HL-60/S4 (cell line): ENCODE data around the gene TSHZ2.
"Not testable (repeated sequence)": the region's sequence is repeated elsewhere in the genome, so short reads cannot be mapped to it uniquely, and the experiment has no call there.

Experiments used
- in situ Hi-C: fragments of 300-500 bp; cut with MboI; formaldehyde crosslinking; loops from 2 replicates; pipeline ENCODE4 v1.14.3; 2022; ENCODE audit warnings: low sequenced_read_pairs

The TSHZ2 gene

DNA sequence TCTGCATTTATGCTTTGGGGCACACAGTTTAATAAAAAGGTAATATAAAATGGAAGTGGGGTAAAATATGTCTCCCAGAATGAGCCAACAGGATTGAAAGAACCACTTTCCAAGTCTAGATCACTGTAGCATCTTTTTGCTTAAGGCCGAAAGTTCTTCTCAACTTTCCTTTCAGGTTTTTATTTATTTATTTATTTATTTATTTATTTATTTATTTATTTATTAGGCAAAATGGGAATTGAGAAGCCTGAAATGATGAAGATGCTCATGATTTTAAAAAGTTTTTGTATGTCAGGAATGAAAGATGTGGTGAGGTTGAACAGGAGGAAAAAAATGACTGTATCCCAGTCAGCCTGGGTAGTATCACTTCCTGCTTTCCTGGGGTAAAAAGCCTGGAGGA, 24.0 kb downstream of the TSHZ2 start:
- in situ Hi-C loops = no loop called here

DNA sequence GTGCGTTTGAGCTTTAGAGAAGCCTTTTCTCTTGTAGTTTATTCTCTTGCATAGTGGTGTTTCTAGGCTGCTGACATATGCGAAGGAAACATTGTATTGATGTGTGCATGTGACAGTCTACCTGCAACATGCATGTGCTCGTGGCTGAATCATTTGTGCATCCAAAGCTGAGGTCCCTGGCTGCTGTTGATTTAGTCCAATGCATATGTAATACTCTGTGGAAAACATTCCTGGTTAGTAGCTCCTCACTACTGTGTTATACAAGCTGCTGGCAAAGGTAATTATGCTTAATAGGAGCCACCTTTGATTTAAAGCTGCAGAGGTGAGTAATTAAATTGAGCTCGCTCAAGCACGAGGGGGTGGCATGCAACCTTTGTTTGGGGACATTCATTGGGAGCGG, 24.5 kb downstream of the TSHZ2 start:
- in situ Hi-C loops = no loop called here

DNA sequence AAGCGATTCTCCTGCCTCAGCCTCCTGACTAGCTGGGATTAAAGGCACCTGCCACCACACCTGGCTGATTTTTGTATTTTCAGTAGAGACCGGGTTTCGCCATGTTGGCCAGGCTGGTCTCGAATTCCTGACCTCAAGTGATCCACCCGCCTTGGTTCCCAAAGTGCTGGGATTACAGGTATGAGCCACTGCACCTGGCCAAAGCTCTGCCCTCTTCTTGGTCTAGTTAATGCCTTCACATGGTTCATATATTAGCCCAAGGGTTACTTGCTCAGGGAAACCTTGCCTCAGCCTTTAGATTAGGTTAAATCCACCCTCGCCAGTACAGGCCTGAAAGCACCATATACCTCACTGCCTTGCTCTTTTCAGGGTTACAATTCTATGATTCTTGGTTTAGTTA, 26.1 kb downstream of the TSHZ2 start:
- in situ Hi-C loops = no loop called here

DNA sequence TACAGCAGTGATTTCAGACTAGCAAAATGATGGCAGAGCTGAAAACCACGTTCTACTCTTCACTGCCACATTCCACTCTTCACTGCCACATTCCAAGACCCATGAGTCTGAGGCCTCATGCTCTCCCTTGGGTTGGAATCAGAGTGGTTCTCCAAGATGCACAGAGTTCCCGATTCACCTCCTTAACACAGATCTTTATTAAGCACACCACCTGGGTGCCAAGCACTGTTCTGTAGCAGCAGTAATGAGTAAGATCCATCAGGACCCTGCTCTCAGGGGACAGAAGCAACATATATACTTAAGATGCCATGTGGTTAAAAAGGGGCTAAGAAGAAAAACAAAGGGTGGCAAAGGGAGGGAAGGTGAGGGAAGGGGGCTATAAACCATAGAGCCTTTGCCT, 26.9 kb downstream of the TSHZ2 start:
- in situ Hi-C loops = no loop called here

DNA sequence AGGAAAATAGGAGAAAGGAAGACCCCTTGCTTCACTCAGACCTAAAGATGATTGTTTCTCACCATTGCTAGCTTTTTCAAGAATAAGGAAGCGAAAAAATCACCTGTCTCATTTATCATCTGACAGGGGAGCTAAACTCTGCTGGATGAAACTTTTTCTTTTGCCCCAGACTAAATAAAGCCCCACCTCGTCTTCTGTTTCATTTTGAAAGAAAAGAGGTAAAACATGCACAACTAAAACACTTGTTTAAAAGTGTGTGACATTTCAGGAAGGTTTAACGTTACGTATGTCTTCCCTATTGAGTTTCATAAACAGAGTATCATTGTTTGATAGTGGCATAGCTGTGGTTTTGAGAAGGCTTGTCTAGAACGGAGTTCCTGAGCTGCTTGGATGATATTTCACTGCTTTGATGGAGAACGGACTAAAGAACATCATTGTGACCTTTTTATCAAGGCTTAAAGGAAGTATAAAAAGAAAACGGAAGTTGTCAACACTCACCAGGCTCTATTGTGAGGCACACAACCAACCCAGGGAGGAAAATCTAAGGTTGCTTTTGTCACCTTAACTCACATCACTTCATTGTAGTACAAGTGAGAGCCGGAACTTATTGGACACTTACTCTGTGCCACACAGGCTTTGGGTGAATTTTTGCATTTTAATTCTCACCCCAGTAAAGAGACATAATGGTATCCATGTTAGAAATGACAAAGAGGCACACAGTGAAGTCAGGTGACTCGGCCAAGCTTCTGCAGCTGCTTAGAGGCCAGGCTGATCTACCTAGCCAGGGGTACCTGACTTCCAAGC, 29.5 kb downstream of the TSHZ2 start:
- in situ Hi-C loops = no loop called here

DNA sequence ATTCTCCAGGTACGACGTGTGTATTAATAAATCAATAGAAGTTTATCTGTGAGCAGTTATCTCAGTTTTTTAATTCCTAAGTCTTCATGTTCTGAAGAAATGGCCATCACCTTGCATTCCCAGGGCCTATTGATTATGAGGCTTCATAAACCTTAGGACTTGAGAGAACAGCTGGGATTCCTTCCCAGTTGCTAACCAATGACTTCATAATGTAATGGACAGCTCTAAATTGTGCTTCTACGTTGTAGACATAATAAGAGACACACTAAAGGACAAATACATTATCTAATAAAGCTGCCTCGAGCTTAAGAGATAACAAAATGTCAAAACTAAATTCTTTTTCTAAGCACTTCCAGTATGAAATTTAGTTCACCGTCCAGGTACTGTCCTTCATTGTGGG, 30.6 kb downstream of the TSHZ2 start:
- in situ Hi-C loops = no loop called here

DNA sequence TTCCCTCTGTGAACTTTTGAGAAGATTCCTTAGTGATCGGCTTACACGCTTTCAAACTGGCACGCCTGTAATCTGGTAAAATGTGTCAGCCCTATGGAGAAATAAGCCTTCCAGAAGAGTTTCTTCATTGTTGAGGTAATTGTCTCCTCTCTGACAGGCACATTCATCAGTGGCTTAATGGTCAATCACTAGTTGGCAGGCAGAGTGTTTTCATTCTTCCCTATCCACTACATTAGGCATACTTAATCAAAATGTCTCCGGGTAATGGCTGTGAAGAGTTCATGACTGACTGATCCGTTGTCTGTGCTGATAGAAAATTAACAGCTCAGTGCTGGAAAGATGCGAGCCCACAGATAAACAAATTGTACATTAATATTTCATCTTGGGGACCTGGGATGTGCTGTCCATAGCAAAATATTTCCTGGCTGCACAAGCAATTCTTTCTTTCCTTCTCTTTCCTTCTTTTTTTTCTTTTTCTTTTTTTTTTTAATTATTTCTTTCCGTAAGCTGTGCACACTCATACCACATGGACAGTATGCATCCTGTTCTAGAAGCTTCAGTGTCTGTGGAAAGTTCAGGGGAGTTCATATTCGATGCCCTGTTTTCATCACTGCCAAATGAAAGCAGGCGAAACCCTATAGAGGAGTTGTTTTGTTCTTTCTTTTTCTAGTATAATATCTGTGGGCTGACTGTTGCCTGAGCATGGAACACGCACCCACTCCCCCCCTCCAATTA, 31.4 kb downstream of the TSHZ2 start:
- in situ Hi-C loops = no loop called here

DNA sequence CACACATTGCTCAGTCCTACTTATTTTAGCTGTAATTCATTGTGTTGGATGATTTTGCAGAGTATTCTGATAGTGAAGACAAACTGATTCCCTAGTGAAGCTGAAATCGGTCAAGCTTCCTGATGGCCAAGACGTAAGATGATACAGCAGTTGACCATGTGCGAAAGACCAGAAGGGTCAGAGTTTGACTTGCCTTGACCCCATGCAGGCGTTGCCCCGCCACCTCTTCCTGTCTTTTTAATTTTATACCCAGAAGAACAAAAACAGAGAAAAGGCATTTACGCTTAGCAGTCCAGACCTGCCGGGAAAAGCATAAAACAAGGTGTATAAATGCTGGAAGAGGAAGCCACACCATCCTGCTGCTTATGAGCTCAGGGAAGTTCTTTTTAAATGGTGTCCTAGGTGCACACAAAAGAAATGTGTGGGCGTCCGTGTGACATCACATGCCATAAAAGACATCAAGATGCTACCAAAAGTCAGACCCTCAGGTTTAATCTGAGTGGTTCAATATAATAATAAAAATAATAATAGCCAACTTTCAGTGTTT, 32.2 kb downstream of the TSHZ2 start:
- in situ Hi-C loops = no loop called here

DNA sequence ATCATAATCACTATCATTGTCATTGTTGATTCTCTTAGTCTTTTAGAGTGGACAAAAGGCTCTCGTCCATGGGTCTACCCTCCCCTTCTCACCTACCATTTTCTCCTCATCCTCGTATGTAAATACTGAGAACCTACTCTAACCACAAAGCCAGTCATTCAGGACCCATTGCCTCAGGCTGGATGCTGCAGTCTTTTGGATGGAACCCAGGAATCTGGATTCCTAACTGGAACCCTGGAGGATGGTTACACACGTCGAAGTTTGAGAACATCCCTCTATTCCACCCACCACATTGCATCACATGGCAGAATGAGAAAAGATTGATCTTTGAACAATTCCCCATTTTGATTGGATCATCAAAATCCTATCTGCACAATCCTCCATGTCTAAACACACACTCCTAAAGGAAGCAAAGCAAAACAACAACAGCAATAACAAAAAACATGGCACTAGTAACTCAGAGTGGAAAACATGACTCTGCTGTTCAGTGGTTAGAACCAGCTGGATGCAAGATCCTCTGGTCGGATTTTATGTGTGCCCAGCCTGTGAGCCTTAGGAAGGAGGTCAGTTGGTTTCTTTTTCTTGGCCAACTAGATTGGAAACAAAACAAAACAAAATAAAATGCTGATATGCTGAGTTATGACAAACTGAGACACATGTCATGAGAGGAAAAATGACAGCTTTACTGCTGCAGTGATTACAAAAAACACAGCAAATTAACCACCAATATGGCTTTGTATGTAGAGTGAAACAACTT, 38.0 kb downstream of the TSHZ2 start:
- in situ Hi-C loops = no loop called here

DNA sequence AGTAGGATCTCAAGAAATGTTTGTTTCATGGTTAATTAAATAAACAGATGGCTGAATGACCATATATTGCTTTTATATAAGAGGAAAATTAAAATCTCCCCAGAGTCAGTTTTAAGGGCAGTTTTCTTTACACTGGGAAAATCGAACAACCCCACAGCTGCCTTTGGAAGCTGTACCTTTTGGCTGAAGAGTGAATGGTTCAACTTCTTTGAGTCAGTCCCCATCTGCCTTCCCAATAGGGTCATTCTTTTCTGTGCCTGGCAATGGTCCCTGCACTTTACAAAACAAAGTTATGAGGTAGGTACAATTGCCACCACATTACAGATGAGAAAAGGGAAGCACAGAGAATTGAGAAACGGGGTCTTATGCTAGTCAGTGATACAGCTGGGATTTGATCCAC, 39.5 kb downstream of the TSHZ2 start:
- in situ Hi-C loops = no loop called here

DNA sequence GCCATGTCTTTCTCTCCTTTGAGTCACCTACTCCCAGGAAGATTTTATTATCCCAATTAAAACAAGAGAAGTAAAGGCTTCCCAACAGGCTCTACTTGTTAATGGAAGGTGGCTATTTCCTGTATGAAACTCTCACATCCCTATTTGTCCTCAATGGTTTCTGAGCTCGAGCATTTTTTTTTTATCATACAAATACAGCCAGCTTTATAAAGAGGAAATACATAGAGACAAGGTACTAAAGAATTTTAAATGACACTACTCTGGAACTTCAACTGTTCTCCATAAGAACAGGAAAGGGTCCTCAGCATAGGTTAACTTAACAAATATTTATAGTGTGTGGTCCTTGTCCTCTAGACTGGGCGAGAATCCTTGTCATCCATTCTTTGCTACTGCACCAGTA, 41.0 kb downstream of the TSHZ2 start:
- in situ Hi-C loops = no loop called here

DNA sequence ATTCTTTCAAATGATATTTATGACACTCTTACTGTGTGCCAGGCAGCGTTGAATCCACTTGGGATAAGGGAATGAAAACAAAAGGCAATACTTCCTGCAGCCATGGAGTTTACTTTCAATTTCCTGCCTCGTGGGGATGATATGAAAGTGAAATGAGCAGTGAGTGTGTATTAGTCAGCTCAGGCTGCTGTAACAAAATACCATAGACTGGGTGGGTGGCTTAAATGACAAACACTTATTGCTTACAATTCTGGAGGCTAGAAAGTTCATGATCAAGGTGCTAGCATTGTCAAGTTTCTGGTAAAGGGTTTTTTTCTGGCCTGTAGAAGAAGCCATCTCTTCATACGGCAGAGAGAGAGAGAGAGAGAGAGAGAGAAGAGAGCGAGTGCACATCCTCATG, 41.7 kb downstream of the TSHZ2 start:
- in situ Hi-C loops = no loop called here

DNA sequence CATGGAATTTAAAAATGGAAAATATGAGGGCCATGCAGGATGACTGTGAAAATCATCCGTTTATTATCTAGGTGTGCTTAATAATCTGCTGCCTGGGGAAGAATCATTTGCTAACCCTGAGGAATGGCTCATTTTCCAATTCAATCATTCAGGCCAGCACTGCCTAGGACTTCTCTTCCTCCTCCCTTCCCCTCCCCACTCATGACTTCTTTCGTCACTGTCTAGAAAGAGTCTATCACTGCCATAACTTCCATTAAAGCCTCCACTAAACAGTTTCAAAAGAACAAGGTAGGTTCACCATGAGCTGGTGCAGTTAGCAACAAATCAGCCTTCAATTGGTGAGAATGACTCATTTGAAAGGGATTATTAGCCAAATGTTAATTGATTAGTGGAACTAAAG, 43.9 kb downstream of the TSHZ2 start:
- in situ Hi-C loops = no loop called here

DNA sequence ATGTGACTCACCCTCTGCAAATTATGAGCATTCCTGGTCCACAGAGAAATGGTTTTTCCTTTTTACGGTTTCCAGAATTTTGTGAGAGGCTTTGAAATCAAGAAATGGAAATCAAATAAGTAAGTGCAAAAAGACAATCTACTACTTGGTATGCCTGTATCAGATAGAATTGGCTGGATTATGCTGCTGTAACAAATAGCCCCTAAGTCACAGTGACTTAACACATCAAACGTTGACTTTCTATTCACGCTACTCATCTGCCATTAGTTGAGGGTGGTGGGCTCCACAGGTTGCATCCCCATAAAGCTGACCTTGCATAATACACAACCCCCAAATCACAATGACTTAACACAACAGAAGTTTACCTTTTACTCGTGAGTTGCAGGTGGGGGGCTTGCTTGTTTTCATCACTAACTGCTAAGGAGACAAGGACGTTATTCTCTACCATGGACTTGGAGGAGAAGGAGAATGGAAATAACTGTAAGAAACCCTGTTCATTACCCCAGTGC, 44.4 kb downstream of the TSHZ2 start:
- in situ Hi-C loops = no loop called here

DNA sequence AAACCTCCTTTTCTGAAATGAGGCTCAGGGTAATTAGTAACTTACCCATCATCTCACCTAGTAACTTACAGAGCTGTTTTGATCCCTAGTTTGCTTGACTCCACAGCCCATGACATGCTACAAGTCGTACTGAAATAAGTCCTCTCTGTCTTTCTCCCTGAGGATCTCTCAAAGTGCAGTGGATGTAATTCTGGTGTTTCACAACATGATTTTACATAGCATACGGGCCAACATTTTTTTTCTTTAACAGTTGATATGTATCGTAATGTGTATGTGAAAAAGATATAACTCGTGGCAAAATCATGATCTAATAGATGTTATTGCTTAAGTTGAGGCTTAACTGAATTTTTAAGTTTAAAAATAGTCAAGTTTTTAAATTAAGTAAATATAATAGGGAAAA, 45.0 kb downstream of the TSHZ2 start:
- in situ Hi-C loops = no loop called here

DNA sequence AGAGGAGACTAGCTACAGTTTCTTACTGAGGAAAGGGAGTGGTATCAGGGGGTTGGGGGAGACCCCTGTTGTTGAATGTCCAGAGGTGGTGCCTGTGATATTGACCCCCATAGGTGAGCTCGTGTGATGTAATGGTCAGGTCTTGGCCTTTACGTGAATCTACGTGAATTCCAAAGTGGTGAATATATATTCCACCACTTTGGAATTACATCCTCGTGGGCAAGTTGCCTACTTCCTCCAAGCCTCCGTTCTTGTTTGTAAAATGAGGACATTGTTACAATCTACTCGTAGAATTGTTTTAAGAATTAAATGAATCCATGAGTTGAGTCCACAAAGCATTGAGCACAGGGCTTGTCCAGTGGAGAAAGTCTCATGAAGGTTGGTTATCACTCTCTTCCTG, 47.3 kb downstream of the TSHZ2 start:
- in situ Hi-C loops = no loop called here

DNA sequence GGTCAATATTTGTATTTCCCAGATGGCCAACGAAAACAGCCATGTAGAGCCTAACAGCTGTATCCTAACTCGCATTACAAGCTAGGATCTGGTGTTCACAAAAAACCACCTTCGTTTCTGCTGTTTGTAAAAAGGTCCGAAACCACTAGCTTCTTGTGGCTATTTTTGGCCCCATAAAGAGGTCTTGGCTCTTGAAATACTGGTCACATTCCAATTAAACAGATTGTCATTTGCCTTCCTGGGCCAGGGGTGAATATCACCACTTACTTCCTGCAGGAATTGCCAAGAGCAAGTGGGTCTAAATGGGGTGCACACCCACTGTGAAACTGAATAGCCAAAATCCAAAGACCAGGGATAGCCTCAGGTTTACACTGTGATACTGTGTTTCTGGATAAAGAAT, 48.2 kb downstream of the TSHZ2 start:
- in situ Hi-C loops = no loop called here

DNA sequence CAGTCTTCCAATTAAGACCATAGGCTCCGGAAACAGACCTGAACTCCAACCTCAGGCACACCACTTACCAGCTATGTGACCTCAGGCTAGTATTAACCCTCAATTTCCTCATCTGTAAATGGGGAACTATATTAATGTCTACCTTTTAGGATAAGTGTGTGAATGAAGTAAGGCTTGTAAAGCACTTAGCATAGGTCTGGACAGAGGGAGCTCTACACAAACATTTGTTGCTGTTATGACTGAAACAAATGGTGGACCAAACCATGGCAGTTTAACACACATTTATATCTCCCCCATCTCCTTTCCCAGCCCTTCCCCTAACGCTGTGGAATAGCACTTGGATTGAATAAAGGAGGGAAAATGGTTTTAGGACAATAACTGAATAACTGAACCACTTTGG, 48.7 kb downstream of the TSHZ2 start:
- in situ Hi-C loops = no loop called here

DNA sequence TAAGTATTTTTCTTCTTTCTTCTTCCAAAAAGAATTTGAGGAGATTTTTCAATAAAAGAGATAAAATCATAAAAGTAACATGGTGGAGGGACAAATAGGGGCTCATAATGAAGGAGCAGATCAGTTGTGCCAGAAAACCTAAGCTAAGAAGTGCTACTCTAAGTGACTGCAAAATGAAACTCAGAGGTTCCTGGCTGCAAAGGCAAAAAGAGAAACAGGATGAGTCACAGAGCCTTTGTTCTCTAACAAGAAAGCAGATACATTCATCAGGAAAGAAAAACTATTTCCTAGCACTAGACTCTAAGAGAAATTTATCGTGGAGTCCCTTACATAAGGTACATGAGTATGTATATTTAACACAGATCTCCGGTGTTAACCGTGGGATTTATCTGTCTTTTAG, 49.8 kb downstream of the TSHZ2 start:
- in situ Hi-C loops = no loop called here

DNA sequence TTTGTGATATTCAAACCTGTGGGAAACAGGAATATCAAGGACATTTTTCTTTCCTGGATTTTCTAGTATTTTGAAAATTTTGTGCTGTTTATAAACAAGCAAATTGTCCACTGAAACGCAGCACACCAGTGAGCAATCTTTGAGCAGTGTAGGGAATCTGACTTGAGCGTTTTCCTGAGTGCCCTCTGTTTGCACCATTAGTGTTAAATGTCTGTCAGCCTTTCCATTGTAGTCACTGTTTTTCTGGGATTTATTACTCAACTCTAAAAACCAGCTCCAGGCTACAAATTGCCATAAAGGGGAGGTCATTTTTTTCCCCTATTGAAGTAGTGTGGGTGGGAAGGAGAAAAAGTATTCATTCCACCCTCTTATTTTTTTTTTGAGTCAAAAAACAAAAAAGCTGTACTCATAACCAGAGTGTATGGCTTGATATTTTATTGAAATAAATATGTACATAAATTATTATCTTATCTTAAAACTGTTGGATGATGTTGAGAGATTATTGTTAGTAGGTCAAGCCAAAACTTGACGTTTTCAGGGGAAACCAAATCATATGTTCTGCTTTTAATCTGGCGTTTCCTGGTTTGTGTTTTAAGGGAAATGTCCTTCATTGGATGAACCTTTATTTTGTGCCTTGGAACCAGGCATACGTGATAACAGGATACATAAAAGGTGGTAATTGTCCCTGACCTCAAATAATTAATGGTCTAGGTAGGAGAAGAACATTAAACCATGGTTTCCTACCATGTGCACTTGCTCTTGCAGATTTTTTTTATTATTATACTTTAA, 51.8 kb downstream of the TSHZ2 start:
- in situ Hi-C loops = no loop called here

DNA sequence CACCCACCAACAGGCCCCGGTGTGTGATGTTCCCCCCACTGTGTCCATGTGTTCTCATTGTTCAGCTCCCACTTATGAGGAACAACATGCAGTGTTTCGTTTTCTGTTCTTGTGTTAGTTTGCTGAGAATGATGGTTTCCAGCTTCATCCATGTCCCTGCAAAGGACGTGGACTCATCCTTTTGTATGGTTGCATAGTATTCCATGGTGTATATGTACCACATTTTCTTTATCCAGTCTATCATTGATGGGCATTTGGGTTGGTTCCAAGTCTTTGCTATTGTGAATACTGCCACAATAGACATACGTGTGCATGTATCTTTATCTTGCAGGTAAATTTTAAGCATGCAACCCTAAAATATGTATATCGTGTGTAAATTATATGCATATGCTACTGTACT, 52.5 kb downstream of the TSHZ2 start:
- in situ Hi-C loops = not testable (repeated sequence)
